Measurements from ENCODE around the gene SPRING1. TPM values are rescaled to one million over a fixed set of nuclear protein-coding genes. Genes with fewer than 3 reads are reported as not detected.

The SPRING1 gene
- total and polyA plus RNA-seq, 11 donors = 8.2 to 24.4 (median 14.0) TPM

- peaks cover 3 to 28% (median 14%) of the 10 kb centered on the region in 12 donors for H3K4me1 ChIP-seq
- intact Hi-C loops (cut with DNase I) = loop anchor here in 2 of 10 donors (5.0 kb wide), 2 partner anchors 82 to 87 kb away; no protein-coding TSS in a partner anchor
- DNase-seq = no peak
- TF ChIP-seq CTCF (IDR thresholded peaks at IDR 0.05) (no peak), POLR2A (IDR thresholded peaks at IDR 0.05) (no peak)
- ATAC-seq = no peak
- 80 to 88% (median 84%) methylated on average over 10 of the region's 10 CpGs for WGBS, 4 donors
- H3K27ac ChIP-seq = no peak overlapping the region
- H3K9me3 ChIP-seq = no peaks in the 10 kb centered on the region
- H3K36me3 ChIP-seq = peaks cover 0 to 27% (median 21%) of the 10 kb centered on the region in 9 donors
- no peak overlapping the region for H3K4me3 ChIP-seq
- H3K27me3 ChIP-seq = no peaks in the 10 kb centered on the region
Measured at GRCh38 chr12:116735084-116735483, 2.8 kb downstream of the SPRING1 start.

GRCh38 chr12:116734156-116734768 lies 3.6 kb downstream of the SPRING1 start:
- Histone ChIP-seq H3K4me1 (peaks cover 3 to 28% (median 14%) of the 10 kb centered on the region in 12 donors), H3K27me3 (no peaks in the 10 kb centered on the region), H3K9me3 (no peaks in the 10 kb centered on the region), H3K4me3 (no peak overlapping the region), H3K27ac (no peak overlapping the region), H3K36me3 (peaks cover 0 to 28% (median 21%) of the 10 kb centered on the region in 9 donors)
- ATAC-seq = no peak
- intact Hi-C loops (cut with DNase I) = no loop called here
- TF ChIP-seq POLR2A (IDR thresholded peaks at IDR 0.05) (no peak), CTCF (IDR thresholded peaks at IDR 0.05) (no peak)
- DNase-seq = no peak
- WGBS, 4 donors = 93 to 97% (median 94%) methylated on average over 5 of the region's 5 CpGs

GRCh38 chr12:116731801-116732200 lies 6.1 kb downstream of the SPRING1 start:
- no peaks in the 10 kb centered on the region for H3K9me3 ChIP-seq
- H3K27me3 ChIP-seq = no peaks in the 10 kb centered on the region
- TF ChIP-seq CTCF (IDR thresholded peaks at IDR 0.05) (no peak), POLR2A (IDR thresholded peaks at IDR 0.05) (no peak)
- no peak overlapping the region for H3K4me3 ChIP-seq
- peaks cover 2 to 34% (median 16%) of the 10 kb centered on the region in 12 donors for H3K4me1 ChIP-seq
- ATAC-seq (no peak), DNase-seq (no peak)
- intact Hi-C loops (cut with DNase I) = no loop called here
- 90 to 95% (median 94%) methylated on average over 3 of the region's 3 CpGs for WGBS, 4 donors
- no peak overlapping the region for H3K27ac ChIP-seq
- peaks cover 0 to 28% (median 21%) of the 10 kb centered on the region in 9 donors for H3K36me3 ChIP-seq

GRCh38 chr12:116727891-116728290 lies 10.0 kb downstream of the SPRING1 start:
- WGBS, 4 donors = 63 to 65% (median 64%) methylated on average over 6 of the region's 6 CpGs
- TF ChIP-seq POLR2A (IDR thresholded peaks at IDR 0.05) = no peak
- TF ChIP-seq CTCF (IDR thresholded peaks at IDR 0.05) = no peak
- H3K36me3 ChIP-seq = peaks cover 0 to 11% (median 4%) of the 10 kb centered on the region in 9 donors
- H3K27ac ChIP-seq = no peak overlapping the region
- no peak for ATAC-seq
- no peak for DNase-seq
- H3K4me3 ChIP-seq = no peak overlapping the region
- no peaks in the 10 kb centered on the region for H3K9me3 ChIP-seq
- no peaks in the 10 kb centered on the region for H3K27me3 ChIP-seq
- H3K4me1 ChIP-seq = peaks cover 0 to 31% (median 12%) of the 10 kb centered on the region in 12 donors
- intact Hi-C loops (cut with DNase I) = no loop called here
